SKM-1 (cell line): ENCODE data around the gene GAB3.

ENCODE experiments used
- DNase-seq: peaks from one replicate; lab custom pipeline; 2025; ENCODE audit not compliant: unreplicated experiment; lab: John Stamatoyannopoulos, UW

The GAB3 gene

GRCh38 chrX:154751203-154751668 lies 359 bp upstream of the GAB3 start:
- DNase-seq: peak; percentile 9

- DNase-seq: no peak
Measured at GRCh38 chrX:154749856-154750255, 1.0 kb downstream of the GAB3 start.

DNA sequence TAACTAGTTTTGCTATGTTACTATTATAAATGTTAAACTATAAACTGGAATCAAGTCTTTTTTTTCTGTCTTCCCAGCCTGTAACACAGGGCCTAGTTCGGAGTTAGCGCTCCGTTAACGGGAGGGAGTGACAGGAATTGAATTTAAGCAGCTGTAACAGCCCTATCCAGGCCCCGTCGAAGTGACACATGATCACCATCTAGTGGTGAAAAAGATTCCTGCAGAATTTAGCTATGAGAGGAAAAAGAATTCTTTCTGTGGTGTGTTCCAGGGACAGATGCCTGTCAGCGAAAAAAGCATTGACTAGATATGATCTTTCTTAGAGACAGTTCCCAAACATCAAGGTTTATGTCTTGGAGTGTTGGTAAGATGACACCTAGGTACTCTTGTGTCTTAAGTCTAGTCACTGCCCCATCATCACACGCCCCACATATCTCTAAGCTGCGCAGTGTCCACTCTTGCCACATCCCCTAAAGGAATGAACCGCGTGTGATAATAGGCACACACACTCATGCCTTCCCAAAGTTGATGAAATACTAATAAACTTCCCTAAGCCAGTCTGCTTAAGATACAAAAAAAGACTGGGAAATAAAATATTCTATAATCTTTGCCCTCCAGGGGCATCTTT lies 2.1 kb downstream of the GAB3 start:
- DNase-seq: no peak

- DNase-seq: no peak
Measured at GRCh38 chrX:154742613-154743012, 8.3 kb downstream of the GAB3 start.

- no peak for DNase-seq
Measured at GRCh38 chrX:154739952-154740465, 10.9 kb downstream of the GAB3 start.

DNA sequence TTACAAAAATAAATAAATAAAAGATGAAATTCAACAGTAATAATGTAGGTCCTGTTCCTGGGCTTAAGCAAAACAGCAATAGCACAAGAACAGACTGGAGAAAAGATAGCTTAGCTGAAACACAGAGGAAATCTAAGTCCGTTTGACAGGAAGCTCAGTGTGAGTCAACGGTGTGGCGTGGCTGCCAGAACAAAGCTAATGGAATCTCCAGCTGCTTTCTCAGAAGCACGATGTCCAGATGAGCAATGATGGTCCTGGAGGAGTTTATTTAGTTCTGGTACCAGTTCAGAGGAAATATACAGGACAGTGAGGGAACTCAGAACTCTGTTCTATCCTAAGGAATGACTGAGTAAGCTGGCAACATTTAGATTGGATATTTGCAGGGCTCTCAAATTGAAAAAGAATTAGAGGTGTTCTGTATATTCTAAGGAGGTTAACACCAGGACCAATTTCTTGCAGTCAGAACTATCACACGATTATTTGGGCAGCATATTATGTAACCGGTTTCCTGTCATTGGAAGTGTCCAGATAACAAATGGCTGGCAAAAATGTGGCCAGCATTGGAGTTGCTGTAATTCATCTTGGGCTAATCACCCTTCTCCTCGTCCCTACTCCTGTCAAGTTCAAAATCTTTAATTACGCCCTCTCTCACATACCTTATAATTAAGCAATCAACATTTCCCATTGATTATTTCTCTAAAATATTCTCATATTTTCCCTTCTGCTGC lies 12.7 kb downstream of the GAB3 start:
- DNase-seq: no peak

DNA sequence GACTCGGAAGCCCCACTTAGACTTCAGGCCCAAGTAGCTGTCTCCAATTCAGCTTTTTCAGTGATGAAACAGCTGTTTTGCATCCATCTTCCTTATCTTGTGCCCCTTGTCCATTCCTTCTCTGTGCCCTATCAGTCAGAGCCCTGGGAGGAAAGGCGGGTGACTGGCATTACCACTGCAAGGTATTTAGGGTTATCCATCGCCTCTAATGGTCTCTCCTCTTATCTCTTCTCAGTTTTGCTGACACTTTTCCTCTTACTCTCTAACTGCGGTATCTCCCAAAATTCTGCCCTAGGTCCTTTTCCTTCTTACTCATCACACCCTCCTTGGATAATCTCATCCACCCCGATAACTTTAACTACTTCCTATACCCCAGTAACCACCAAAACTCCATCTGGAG lies 13.7 kb downstream of the GAB3 start:
- no peak for DNase-seq

DNA sequence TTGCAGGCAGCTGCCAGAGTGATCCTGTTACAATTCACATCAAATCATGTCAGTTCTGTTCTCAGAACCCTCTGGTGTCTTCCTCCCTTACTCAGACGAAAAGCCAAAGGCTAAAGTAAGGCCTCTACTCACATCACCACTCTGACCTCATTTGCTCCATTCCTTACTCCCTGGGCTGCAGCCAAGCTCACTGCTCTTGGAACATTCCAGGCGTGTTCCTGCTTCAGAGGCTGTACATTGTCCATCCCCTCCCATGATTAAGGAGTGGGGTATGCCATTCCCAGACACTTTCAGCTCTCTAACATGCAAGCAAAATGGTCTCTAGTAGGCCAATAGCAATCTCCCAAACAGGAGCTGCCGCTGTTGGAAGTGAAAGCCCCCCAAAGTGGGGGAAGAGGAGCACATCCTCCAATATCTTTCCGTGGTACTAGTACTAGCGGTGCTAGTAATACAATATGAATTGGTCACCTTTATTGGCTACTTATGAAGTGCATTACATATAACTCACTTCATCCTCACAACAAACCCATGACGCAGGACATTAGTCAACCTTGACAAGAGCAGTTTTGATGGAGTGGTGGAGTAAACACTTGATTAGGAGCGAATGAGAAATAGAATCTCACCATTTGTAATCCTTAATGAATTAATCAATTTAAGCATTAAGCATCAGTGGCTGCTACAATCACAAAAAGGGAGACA lies 15.0 kb downstream of the GAB3 start:
- DNase-seq: no peak

- peak; percentile 43 for DNase-seq
Measured at GRCh38 chrX:154734061-154734781, 16.7 kb downstream of the GAB3 start.

DNA sequence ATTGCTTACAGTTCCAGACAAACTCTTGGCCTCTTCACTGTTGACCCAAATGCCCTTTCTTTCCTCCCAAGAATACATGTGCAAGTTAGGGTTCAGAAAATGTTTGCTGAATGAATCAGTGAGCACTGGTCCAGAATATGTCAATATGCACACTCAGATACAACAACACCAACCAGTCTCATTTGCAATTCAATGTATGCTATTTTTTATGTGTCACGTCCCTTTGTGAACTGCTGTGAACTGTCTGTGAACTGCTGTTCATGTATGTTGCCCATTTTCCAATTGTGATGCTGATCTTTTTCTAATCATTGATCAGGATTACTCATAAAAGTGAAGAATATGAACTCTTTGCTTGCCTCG lies 17.8 kb downstream of the GAB3 start:
- no peak for DNase-seq

DNA sequence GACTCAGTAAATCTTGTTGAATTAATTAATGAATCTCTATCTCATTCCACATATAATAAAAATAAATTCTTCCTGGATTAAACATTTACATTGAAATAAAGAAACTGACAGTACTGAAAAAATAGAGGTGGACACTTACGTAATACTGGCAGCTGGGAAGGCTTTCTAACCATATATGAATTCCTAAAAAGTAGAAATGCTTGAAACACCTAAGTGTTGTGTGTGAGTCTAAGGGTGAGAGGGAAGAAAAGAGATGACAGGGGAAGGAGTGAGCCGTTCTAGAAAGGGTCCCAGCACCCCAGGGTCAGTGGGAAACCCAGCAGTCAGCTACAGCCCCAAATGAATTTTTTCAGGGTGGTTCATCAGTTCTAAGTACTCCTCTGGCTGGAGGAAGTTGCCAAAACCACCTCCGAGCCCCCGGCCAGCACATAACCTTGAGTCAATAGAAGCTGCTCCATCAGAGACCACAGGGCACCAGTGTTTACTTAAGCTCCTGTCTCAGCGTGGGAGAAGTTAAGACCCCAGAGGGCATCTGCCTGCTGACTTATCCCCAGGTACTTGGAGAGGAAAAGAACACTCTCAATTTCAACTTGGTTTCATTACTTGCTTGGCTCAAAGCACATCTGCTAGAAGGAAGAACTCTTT lies 18.3 kb downstream of the GAB3 start:
- DNase-seq: no peak

DNA sequence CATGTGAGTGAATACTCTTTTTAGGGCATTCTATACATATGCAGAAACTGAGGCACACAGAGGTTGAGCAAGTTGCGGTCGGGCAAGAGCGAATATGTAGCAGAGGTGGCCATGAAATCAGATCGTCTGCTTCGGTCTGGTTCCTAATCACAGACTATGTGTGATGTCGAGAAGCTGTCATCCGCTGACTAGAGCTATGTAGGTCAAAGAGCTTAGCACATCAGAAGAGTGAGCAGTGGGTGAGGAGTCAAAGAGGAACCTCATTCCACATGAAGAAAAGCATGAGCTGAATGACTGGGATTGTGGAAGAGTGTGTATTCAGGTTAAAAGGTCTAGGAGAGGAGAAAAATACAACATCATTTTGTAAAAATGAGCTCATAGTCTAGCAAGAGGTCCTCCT lies 19.0 kb downstream of the GAB3 start:
- no peak for DNase-seq

- DNase-seq: no peak
Measured at GRCh38 chrX:154731184-154731583, 19.7 kb downstream of the GAB3 start.

GRCh38 chrX:154730253-154730891 lies 20.5 kb downstream of the GAB3 start:
- no peak for DNase-seq

DNA sequence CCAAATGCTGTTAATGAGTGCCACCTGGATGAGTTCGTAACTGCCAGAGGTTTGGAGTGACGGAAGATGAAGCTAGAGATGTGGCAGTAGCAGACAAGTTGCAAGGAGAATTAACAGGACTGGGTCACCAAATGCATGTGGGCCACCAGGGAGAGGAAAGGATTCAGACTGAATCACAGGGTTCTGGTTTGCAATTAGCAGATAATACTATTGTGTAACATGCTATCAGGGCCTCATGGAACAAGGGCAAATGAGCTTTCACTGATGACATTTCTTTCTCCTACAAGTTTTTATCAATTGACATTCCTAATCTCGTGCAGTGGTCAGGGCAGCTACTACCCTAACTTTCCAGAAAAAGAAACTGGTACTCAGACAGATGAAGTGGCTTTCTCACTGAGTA lies 21.4 kb downstream of the GAB3 start:
- DNase-seq: no peak

GRCh38 chrX:154728431-154729190 lies 22.3 kb downstream of the GAB3 start:
- DNase-seq: no peak

GRCh38 chrX:154727871-154728270 lies 23.0 kb downstream of the GAB3 start:
- no peak for DNase-seq

DNA sequence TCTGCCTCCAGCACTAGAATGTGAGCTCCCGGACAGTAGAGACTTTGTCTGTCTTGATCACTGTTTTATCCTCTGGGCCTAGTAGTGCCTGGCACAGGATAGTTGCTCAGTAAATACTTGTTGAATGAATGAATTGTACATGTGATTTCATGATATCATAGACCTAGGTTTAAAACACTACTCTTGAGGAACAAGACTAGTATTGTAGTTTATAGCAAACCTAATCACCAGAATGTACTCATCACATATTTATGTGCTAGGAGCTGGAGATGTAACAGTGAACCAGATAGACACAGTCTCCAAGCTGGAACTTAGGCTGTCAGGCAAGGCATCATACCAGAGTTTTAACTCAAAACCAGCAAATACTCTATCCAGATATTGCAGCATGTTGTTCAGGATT lies 23.5 kb downstream of the GAB3 start:
- DNase-seq: no peak

DNA sequence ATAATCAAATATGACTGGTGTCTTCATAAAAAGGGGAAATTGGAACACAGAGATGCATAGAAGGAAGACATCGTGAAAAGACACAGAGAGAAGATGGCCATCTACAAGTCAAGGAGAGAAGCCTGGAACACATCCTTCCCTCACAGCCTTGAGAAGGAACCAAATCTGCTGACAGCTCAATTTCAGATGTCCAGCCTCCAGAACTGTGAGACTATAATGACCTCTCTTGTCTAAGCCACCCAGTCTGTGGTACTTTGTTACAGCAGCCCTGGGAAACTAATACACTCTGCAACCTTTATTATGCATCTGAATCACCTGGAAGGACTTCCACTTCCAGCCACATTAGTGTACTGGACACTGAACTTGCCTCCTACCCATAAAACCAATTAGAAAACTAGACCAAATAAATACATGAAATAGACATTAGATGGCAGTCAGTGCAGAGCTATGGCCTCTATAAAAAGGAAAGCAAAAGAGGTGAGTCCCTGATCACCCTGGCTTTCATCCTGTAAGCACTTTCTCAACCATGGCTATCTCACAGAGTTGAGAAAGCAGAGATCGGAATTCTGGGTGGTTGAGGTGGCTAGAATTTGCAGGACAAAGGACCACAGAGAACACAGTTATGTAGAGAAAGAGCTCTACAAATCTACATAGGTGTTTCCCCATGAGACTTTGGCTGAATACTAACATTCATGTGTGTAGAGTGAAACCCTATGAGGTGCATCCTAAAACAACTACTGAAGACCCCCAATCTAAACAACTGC lies 25.7 kb downstream of the GAB3 start:
- DNase-seq: no peak
